Loucy (cell line): ENCODE results near the gene CNTN4.
"Not testable (repeated sequence)": the region's sequence is repeated elsewhere in the genome, so short reads cannot be mapped to it uniquely, and the experiment has no call there.

Experiments used
- H2AFZ ChIP-seq: fragments of 200-600 bp; sonication (generic); 2 replicates; pipeline ENCODE4 v1.6.0; 2016; ENCODE audit warnings: antibody characterized with exemption, mild to moderate bottlenecking, low read length, moderate library complexity
- H3F3A ChIP-seq: fragments of 200-600 bp; 2 replicates; pipeline ENCODE4 v1.6.0; 2016; ENCODE audit warnings: antibody characterized with exemption, low read depth, mild to moderate bottlenecking
- H3K27me3 ChIP-seq: fragments of 200-600 bp; sonication (generic); 2 replicates; pipeline ENCODE4 v1.6.1; 2014; ENCODE audit warnings: low read length, mild to moderate bottlenecking; ENCODE audit not compliant: insufficient read depth, poor library complexity, severe bottlenecking
- H3K36me3 ChIP-seq: fragments of 200-600 bp; sonication (generic); 2 replicates; pipeline ENCODE4 v1.6.1; 2016; ENCODE audit warnings: low read length; ENCODE audit not compliant: insufficient read depth
- H3K4me1 ChIP-seq: fragments of 200-600 bp; sonication (generic); 2 replicates; pipeline ENCODE4 v1.5.1; 2014; ENCODE audit warnings: low read length, mild to moderate bottlenecking; ENCODE audit not compliant: insufficient read depth, poor library complexity, severe bottlenecking
- H3K4me2 ChIP-seq: fragments of 200-600 bp; sonication (generic); 2 replicates; pipeline ENCODE4 v1.6.0; 2014; ENCODE audit warnings: antibody characterized with exemption, low read length, low read depth, mild to moderate bottlenecking; ENCODE audit not compliant: poor library complexity, severe bottlenecking
- H3K4me3 ChIP-seq: fragments of 200-600 bp; sonication (generic); 2 replicates; pipeline ENCODE4 v1.5.1; 2014; ENCODE audit warnings: low read length, mild to moderate bottlenecking, mixed read lengths; ENCODE audit not compliant: poor library complexity, severe bottlenecking
- H3K79me2 ChIP-seq: fragments of 200-600 bp; sonication (generic); 2 replicates; pipeline ENCODE4 v1.6.1; 2014; ENCODE audit warnings: low read length; ENCODE audit not compliant: insufficient read depth
- H3K9ac ChIP-seq: fragments of 200-600 bp; sonication (generic); 2 replicates; pipeline ENCODE4 v1.6.0; 2014; ENCODE audit warnings: mild to moderate bottlenecking, low read depth, low read length, moderate library complexity; ENCODE audit not compliant: poor library complexity, severe bottlenecking
- H3K9me2 ChIP-seq: fragments of 200-600 bp; sonication (generic); replicated peaks from 2 replicates; pipeline ENCODE4 v1.6.1; 2016; ENCODE audit warnings: low read depth, low read length, mixed read lengths
- H3K9me3 ChIP-seq: fragments of 200-600 bp; sonication (generic); 2 replicates; pipeline ENCODE4 v1.6.1; 2014; ENCODE audit warnings: mild to moderate bottlenecking, antibody characterized with exemption, low read length, low read depth; ENCODE audit not compliant: insufficient read depth
- H4K20me1 ChIP-seq: fragments of 200-600 bp; sonication (generic); 2 replicates; pipeline ENCODE4 v1.6.0; 2014; ENCODE audit warnings: antibody characterized with exemption, low read length, mild to moderate bottlenecking; ENCODE audit not compliant: insufficient read depth, poor library complexity, severe bottlenecking
- CTCF ChIP-seq: fragments of 200-600 bp; sonication (generic); conservative IDR thresholded peaks from 2 replicates; pipeline ENCODE4 v1.5.1; 2014; ENCODE audit warnings: mild to moderate bottlenecking, antibody characterized with exemption, low read length
- EZH2phosphoT487 ChIP-seq: fragments of 200-600 bp; IDR thresholded peaks from 2 replicates; pipeline ENCODE4 v1.6.1; 2018; ENCODE audit warnings: antibody characterized with exemption, mild to moderate bottlenecking, moderate library complexity, borderline replicate concordance

The CNTN4 gene

GRCh38 chr3:2984831-2985220 lies 886.2 kb downstream of the CNTN4 start:
- no peaks in the 10 kb centered on the region for H4K20me1 ChIP-seq
- TF ChIP-seq CTCF (no peak), EZH2phosphoT487 (no peak)
- H3K36me3 ChIP-seq, result no peaks in the 10 kb centered on the region
- H3K9ac ChIP-seq, result no peak overlapping the region
- H3K79me2 ChIP-seq, result no peaks in the 10 kb centered on the region
- H3K9me2 ChIP-seq, result no peaks in the 10 kb centered on the region
- no peak overlapping the region for H3K4me3 ChIP-seq
- H3F3A ChIP-seq, result no peaks in the 10 kb centered on the region
- no peaks in the 10 kb centered on the region for H3K4me1 ChIP-seq
- H3K27me3 ChIP-seq, result no peaks in the 10 kb centered on the region
- H3K9me3 ChIP-seq, result no peaks in the 10 kb centered on the region
- H2AFZ ChIP-seq, result no peak overlapping the region
- no peak overlapping the region for H3K4me2 ChIP-seq

- Histone ChIP-seq H3K9me2 (no peaks in the 10 kb centered on the region), H4K20me1 (no peaks in the 10 kb centered on the region), H3K9ac (no peak overlapping the region), H3K27me3 (no peaks in the 10 kb centered on the region), H2AFZ (no peak overlapping the region), H3K79me2 (no peaks in the 10 kb centered on the region), H3K4me3 (no peak overlapping the region), H3F3A (no peaks in the 10 kb centered on the region), H3K4me1 (no peaks in the 10 kb centered on the region), H3K9me3 (no peaks in the 10 kb centered on the region), H3K4me2 (no peak overlapping the region), H3K36me3 (no peaks in the 10 kb centered on the region)
- no peak for TF ChIP-seq EZH2phosphoT487
Observed at GRCh38 chr3:2985479-2985878, 886.8 kb downstream of the CNTN4 start.

- Histone ChIP-seq H2AFZ (no peak overlapping the region), H3K36me3 (no peaks in the 10 kb centered on the region), H3K4me3 (no peak overlapping the region), H3K4me2 (no peak overlapping the region), H3K27me3 (no peaks in the 10 kb centered on the region), H3K9me3 (no peaks in the 10 kb centered on the region), H3K4me1 (no peaks in the 10 kb centered on the region), H3K9ac (no peak overlapping the region), H3K9me2 (no peaks in the 10 kb centered on the region), H3K79me2 (no peaks in the 10 kb centered on the region), H3F3A (no peaks in the 10 kb centered on the region), H4K20me1 (no peaks in the 10 kb centered on the region)
- TF ChIP-seq EZH2phosphoT487, result no peak
- no peak for TF ChIP-seq CTCF
Observed at GRCh38 chr3:2992534-2992933, 893.9 kb downstream of the CNTN4 start.

GRCh38 chr3:2993130-2993529 lies 894.5 kb downstream of the CNTN4 start:
- H3F3A ChIP-seq, H3K36me3 ChIP-seq, H3K4me1 ChIP-seq, H3K9me3 ChIP-seq, H3K9me2 ChIP-seq, H3K9ac ChIP-seq, H4K20me1 ChIP-seq, H3K4me3 ChIP-seq, H3K79me2 ChIP-seq, H3K27me3 ChIP-seq, H3K4me2 ChIP-seq, H2AFZ ChIP-seq: not testable (repeated sequence)
